ENCODE results near the gene BRAF. TPM values are rescaled to one million over a fixed set of nuclear protein-coding genes. Genes with fewer than 3 reads are reported as not detected.
A peak's percentile ranks its signal among the peaks of the same experiment; 100 is the strongest.
"Not testable (repeated sequence)": the region's sequence is repeated elsewhere in the genome, so short reads cannot be mapped to it uniquely, and the experiment has no call there.

BRAF gene
- total RNA-seq, 2 donors from 2014 or later: 45.7 to 46.7 TPM

DNA sequence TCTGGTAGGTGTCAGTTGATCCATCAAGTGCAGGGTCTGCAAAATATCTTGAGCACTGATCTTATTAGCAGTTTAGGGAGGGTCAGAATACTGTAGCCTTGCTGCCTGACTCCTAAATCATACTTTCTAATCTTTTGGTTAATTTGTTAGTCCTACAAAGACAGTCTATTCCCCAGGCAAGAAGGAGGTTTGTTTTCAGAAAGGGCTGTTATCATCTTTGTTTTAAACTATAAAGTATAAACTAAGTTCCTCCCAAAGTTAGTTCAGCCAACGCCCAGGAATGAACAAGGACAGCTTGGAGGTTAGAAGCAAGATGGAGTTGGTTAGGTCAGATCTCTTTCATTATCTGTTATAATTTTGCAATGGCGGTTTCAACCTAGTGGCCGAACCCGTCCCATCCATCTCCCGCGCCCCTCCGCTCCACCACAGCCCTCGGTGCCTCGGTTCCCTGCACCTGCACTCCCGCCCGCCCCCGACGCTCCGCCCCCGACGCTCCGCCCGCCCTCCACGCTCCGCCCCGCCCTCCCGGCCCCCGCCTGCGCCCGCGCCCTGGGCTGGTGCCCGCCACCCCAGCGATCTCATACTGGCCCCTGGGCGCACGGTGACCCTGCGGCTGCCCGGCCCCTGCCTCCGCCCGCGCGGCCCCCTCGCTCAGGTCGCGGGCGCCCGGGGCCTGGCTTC lies 252.2 kb downstream of the BRAF start, which contains the start of gene ADCK2:
ADCK2 (plus strand) TSS at position 564 of the 681 bp plus-strand sequence. CDS start 386 bp downstream, outside the sequence.
- Histone ChIP-seq H3K27me3 (ENCODE audit: control insufficient read depth, insufficient read depth, low read length, poor library complexity, severe bottlenecking) (no peaks in the 10 kb centered on the region), H3K4me3 (ENCODE audit: low read length) (peak within 1 kb of the TSS; percentile 80), H3K9me3 (ENCODE audit: control insufficient read depth, low read length) (no peaks in the 10 kb centered on the region), H3K27ac (ENCODE audit: low read depth, low read length) (no peak within 1 kb of the TSS), H3K4me1 (ENCODE audit: control insufficient read depth, insufficient read depth, low read length) (peaks cover 2% of the 10 kb centered on the region), H3K36me3 (ENCODE audit: control insufficient read depth, insufficient read depth, low read length) (no peaks in the 10 kb centered on the region), H3K9ac (ENCODE audit: extremely low read depth, low read length, poor library complexity, severe bottlenecking) (peak within 1 kb of the TSS; percentile 38)
- Mint-ChIP-seq H3K27ac (no peak within 1 kb of the TSS), H3K9me3 (no peaks in the 10 kb centered on the region), H3K27me3 (ENCODE audit: insufficient read depth) (peaks cover 4% of the 10 kb centered on the region), H3K4me3 (peak within 1 kb of the TSS; percentile 62), H3K36me3 (ENCODE audit: low read depth) (peaks cover 3% of the 10 kb centered on the region), H3K4me1 (peaks cover 2% of the 10 kb centered on the region)
- peak; percentile 87 for DNase-seq
- 0 to 2% methylated on average over 3 to 41 of the region's 41 CpGs for WGBS, 2 experiments (ENCODE audit: insufficient coverage in 1 of 2, insufficient read length in 1 of 2)
- TF ChIP-seq, protein P1, sequence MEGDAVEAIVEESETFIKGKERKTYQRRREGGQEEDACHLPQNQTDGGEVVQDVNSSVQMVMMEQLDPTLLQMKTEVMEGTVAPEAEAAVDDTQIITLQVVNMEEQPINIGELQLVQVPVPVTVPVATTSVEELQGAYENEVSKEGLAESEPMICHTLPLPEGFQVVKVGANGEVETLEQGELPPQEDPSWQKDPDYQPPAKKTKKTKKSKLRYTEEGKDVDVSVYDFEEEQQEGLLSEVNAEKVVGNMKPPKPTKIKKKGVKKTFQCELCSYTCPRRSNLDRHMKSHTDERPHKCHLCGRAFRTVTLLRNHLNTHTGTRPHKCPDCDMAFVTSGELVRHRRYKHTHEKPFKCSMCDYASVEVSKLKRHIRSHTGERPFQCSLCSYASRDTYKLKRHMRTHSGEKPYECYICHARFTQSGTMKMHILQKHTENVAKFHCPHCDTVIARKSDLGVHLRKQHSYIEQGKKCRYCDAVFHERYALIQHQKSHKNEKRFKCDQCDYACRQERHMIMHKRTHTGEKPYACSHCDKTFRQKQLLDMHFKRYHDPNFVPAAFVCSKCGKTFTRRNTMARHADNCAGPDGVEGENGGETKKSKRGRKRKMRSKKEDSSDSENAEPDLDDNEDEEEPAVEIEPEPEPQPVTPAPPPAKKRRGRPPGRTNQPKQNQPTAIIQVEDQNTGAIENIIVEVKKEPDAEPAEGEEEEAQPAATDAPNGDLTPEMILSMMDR (conservative IDR thresholded peaks at IDR 0.05): peak; percentile 34

DNA sequence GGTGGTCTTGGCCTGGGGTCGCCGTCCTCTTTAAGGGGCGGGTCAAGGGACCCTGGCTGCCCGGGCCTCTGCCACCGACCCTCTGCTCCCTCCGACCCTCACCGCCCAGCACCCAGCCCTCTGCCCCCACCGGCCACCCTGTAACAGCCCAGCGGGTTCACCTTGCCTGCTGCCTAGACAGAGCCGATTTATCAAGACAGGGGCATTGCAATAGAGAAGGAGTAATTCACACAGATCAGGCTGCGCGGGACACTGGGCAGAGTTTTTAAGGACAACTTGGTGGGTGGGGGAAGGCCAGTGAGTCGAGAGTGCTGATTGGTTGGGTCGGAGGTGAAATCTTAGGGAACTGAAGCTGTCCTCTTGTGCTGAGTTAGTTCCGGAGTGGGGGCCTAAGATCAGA lies 252.8 kb downstream of the BRAF start:
- Mint-ChIP-seq H3K27ac (no peak overlapping the region), H3K4me1 (peaks cover 2% of the 10 kb centered on the region), H3K27me3 (ENCODE audit: insufficient read depth) (peaks cover 4% of the 10 kb centered on the region), H3K36me3 (ENCODE audit: low read depth) (peaks cover 3% of the 10 kb centered on the region), H3K4me3 (peak overlapping the region; percentile 62), H3K9me3 (no peaks in the 10 kb centered on the region)
- Histone ChIP-seq H3K4me3 (ENCODE audit: low read length) (peak overlapping the region; percentile 65), H3K27me3 (ENCODE audit: control insufficient read depth, insufficient read depth, low read length, poor library complexity, severe bottlenecking) (no peaks in the 10 kb centered on the region), H3K4me1 (ENCODE audit: control insufficient read depth, insufficient read depth, low read length) (peaks cover 2% of the 10 kb centered on the region), H3K9ac (ENCODE audit: extremely low read depth, low read length, poor library complexity, severe bottlenecking) (no peak overlapping the region), H3K36me3 (ENCODE audit: control insufficient read depth, insufficient read depth, low read length) (no peaks in the 10 kb centered on the region), H3K27ac (ENCODE audit: low read depth, low read length) (no peak overlapping the region), H3K9me3 (ENCODE audit: control insufficient read depth, low read length) (no peaks in the 10 kb centered on the region)
- TF ChIP-seq, protein P1 (conservative IDR thresholded peaks at IDR 0.05): no peak
- WGBS, 2 experiments (ENCODE audit: insufficient coverage in 1 of 2, insufficient read length in 1 of 2): 72 to 88% methylated on average over 6 to 15 of the region's 15 CpGs
- DNase-seq: no peak

DNA sequence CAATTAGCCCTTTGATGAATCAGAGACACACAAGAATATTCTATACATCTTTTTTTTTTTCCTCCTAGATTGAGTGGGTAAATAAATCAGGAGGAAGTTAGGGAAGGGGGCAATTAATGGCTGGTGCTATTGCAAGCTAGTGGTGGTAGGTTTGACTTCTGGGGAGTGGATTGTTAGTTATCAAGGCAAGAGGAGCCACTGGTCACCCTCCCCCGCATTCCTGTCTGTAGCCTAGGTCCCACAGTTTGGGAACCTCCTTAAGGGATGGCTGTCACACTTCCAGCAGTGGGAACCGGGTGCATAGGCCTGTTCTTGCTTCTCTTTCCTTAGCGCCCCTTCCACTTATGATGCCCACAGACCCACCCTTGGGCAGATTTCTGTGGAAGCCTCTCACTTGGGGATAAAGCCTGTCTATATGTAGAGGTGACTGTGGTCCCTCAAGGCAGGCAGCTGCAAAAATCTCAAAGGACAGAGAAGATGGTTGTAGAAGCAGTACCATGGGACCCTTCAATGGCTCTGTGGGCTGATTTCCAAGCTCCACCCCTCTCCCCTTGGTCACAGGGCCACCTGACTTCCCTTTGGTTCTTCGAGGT lies 254.3 kb downstream of the BRAF start:
- DNase-seq: no peak
- Histone ChIP-seq H3K4me3 (ENCODE audit: low read length) (no peak overlapping the region), H3K9ac (ENCODE audit: extremely low read depth, low read length, poor library complexity, severe bottlenecking) (no peak overlapping the region), H3K36me3 (ENCODE audit: control insufficient read depth, insufficient read depth, low read length) (no peaks in the 10 kb centered on the region), H3K27me3 (ENCODE audit: control insufficient read depth, insufficient read depth, low read length, poor library complexity, severe bottlenecking) (no peaks in the 10 kb centered on the region), H3K27ac (ENCODE audit: low read depth, low read length) (no peak overlapping the region), H3K4me1 (ENCODE audit: control insufficient read depth, insufficient read depth, low read length) (peaks cover 2% of the 10 kb centered on the region), H3K9me3 (ENCODE audit: control insufficient read depth, low read length) (no peaks in the 10 kb centered on the region)
- Mint-ChIP-seq H3K27ac (no peak overlapping the region), H3K9me3 (no peaks in the 10 kb centered on the region), H3K36me3 (ENCODE audit: low read depth) (no peaks in the 10 kb centered on the region), H3K4me3 (no peak overlapping the region), H3K4me1 (peaks cover 1% of the 10 kb centered on the region), H3K27me3 (ENCODE audit: insufficient read depth) (peaks cover 5% of the 10 kb centered on the region)
- 86 to 94% methylated on average over 2 to 4 of the region's 4 CpGs for WGBS, 2 experiments (ENCODE audit: insufficient coverage in 1 of 2, insufficient read length in 1 of 2)
- TF ChIP-seq, protein P1 (conservative IDR thresholded peaks at IDR 0.05): no peak

DNA sequence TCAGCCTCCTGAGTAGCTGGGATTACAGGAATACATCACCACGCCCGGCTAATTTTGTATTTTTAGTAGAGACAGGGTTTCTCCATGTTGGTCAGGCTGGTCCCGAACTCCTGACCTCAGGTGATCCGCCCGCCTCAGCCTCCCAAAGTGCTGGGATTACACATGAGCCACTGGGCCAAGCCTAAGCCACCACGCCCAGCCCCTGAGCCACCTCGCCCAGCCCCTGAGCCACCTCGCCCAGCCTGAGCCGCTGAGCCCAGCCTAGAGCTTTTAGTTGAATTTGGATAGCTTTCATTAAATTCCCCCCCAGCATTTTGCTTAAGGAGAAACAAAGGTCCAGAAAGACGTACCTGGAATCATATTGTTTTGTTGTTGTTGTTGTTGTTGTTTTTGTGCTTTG lies 254.9 kb downstream of the BRAF start:
- not testable (repeated sequence) for H3K27me3 Mint-ChIP-seq (ENCODE audit: insufficient read depth); H3K36me3 Mint-ChIP-seq (ENCODE audit: low read depth); H3K27ac Mint-ChIP-seq; H3K4me3 Mint-ChIP-seq; DNase-seq; H3K4me3 ChIP-seq (ENCODE audit: low read length); H3K4me1 Mint-ChIP-seq; H3K27me3 ChIP-seq (ENCODE audit: control insufficient read depth, insufficient read depth, low read length, poor library complexity, severe bottlenecking); H3K27ac ChIP-seq (ENCODE audit: low read depth, low read length); H3K36me3 ChIP-seq (ENCODE audit: control insufficient read depth, insufficient read depth, low read length); H3K9me3 Mint-ChIP-seq; H3K4me1 ChIP-seq (ENCODE audit: control insufficient read depth, insufficient read depth, low read length); H3K9me3 ChIP-seq (ENCODE audit: control insufficient read depth, low read length); H3K9ac ChIP-seq (ENCODE audit: extremely low read depth, low read length, poor library complexity, severe bottlenecking)
- WGBS, 2 experiments (ENCODE audit: insufficient coverage in 1 of 2, insufficient read length in 1 of 2): 97 to 98% methylated on average over 5 to 10 of the region's 10 CpGs

All from endodermal cell (in vitro differentiated cells).